ENCODE results near the gene YWHAQ.
A peak's percentile ranks its signal among the peaks of the same experiment; 100 is the strongest.

DNA sequence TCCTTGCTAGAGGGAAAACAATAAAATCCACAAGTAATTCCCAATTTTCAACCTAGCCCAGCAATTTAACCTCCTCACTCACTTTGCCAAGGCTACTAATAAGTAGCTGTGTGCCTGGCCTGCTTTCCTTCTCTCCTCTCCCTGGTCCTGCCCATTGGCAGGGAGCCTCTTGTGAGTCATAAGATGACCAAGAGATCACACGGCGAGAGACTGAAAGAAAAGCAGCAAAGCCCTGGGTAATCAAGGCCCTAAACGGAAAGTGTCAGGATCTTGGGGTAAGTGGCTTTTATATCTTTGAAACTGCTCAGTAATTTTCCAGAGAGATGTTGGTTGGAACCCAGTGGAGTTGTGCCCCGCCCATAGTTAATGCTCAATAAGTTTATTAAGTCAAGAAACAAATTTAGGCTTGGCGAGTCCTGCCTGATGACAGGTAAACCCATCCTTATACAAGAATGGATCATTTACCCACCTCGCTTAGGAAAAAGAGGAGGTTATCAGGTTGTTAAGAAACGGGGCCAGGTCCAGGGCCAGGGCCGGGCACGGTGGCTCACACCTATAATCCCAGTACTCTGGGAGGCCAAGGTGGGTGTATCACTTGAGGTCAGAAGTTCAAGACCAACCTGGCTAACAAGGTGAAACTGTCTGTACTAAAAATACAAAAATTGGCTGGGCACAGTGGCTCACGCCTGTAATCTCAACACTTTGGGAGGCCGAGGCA lies 65.2 kb downstream of the YWHAQ start:
- TF ChIP-seq, protein P1, sequence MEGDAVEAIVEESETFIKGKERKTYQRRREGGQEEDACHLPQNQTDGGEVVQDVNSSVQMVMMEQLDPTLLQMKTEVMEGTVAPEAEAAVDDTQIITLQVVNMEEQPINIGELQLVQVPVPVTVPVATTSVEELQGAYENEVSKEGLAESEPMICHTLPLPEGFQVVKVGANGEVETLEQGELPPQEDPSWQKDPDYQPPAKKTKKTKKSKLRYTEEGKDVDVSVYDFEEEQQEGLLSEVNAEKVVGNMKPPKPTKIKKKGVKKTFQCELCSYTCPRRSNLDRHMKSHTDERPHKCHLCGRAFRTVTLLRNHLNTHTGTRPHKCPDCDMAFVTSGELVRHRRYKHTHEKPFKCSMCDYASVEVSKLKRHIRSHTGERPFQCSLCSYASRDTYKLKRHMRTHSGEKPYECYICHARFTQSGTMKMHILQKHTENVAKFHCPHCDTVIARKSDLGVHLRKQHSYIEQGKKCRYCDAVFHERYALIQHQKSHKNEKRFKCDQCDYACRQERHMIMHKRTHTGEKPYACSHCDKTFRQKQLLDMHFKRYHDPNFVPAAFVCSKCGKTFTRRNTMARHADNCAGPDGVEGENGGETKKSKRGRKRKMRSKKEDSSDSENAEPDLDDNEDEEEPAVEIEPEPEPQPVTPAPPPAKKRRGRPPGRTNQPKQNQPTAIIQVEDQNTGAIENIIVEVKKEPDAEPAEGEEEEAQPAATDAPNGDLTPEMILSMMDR (IDR thresholded peaks at IDR 0.05) = no peak
- TF ChIP-seq EP300 (IDR thresholded peaks at IDR 0.05) (no peak), POLR2A (IDR thresholded peaks at IDR 0.05; ENCODE audit: low read depth) (no peak), POLR2AphosphoS5 (IDR thresholded peaks at IDR 0.05) (peak; percentile 81 to 89)
